Loucy (cell line): ENCODE data around the gene MIS18BP1.
A peak's percentile ranks its signal among the peaks of the same experiment; 100 is the strongest.

Source experiments
- H2AFZ ChIP-seq: fragments of 200-600 bp; sonication (generic); 2 replicates; pipeline ENCODE4 v1.6.0; 2016; ENCODE audit warnings: antibody characterized with exemption, mild to moderate bottlenecking, low read length, moderate library complexity
- H3F3A ChIP-seq: fragments of 200-600 bp; 2 replicates; pipeline ENCODE4 v1.6.0; 2016; ENCODE audit warnings: antibody characterized with exemption, low read depth, mild to moderate bottlenecking
- H3K27me3 ChIP-seq: fragments of 200-600 bp; sonication (generic); 2 replicates; pipeline ENCODE4 v1.6.1; 2014; ENCODE audit warnings: low read length, mild to moderate bottlenecking; ENCODE audit not compliant: insufficient read depth, poor library complexity, severe bottlenecking
- H3K36me3 ChIP-seq: fragments of 200-600 bp; sonication (generic); 2 replicates; pipeline ENCODE4 v1.6.1; 2016; ENCODE audit warnings: low read length; ENCODE audit not compliant: insufficient read depth
- H3K4me1 ChIP-seq: fragments of 200-600 bp; sonication (generic); 2 replicates; pipeline ENCODE4 v1.5.1; 2014; ENCODE audit warnings: low read length, mild to moderate bottlenecking; ENCODE audit not compliant: insufficient read depth, poor library complexity, severe bottlenecking
- H3K4me2 ChIP-seq: fragments of 200-600 bp; sonication (generic); 2 replicates; pipeline ENCODE4 v1.6.0; 2014; ENCODE audit warnings: antibody characterized with exemption, low read length, low read depth, mild to moderate bottlenecking; ENCODE audit not compliant: poor library complexity, severe bottlenecking
- H3K4me3 ChIP-seq: fragments of 200-600 bp; sonication (generic); 2 replicates; pipeline ENCODE4 v1.5.1; 2014; ENCODE audit warnings: low read length, mild to moderate bottlenecking, mixed read lengths; ENCODE audit not compliant: poor library complexity, severe bottlenecking
- H3K79me2 ChIP-seq: fragments of 200-600 bp; sonication (generic); 2 replicates; pipeline ENCODE4 v1.6.1; 2014; ENCODE audit warnings: low read length; ENCODE audit not compliant: insufficient read depth
- H3K9ac ChIP-seq: fragments of 200-600 bp; sonication (generic); 2 replicates; pipeline ENCODE4 v1.6.0; 2014; ENCODE audit warnings: mild to moderate bottlenecking, low read depth, low read length, moderate library complexity; ENCODE audit not compliant: poor library complexity, severe bottlenecking
- H3K9me2 ChIP-seq: fragments of 200-600 bp; sonication (generic); replicated peaks from 2 replicates; pipeline ENCODE4 v1.6.1; 2016; ENCODE audit warnings: low read depth, low read length, mixed read lengths
- H3K9me3 ChIP-seq: fragments of 200-600 bp; sonication (generic); 2 replicates; pipeline ENCODE4 v1.6.1; 2014; ENCODE audit warnings: mild to moderate bottlenecking, antibody characterized with exemption, low read length, low read depth; ENCODE audit not compliant: insufficient read depth
- H4K20me1 ChIP-seq: fragments of 200-600 bp; sonication (generic); 2 replicates; pipeline ENCODE4 v1.6.0; 2014; ENCODE audit warnings: antibody characterized with exemption, low read length, mild to moderate bottlenecking; ENCODE audit not compliant: insufficient read depth, poor library complexity, severe bottlenecking
- EZH2phosphoT487 ChIP-seq: fragments of 200-600 bp; IDR thresholded peaks from 2 replicates; pipeline ENCODE4 v1.6.1; 2018; ENCODE audit warnings: antibody characterized with exemption, mild to moderate bottlenecking, moderate library complexity, borderline replicate concordance
- TF ChIP-seq, protein P1 (sequence below): fragments of 200-600 bp; sonication (generic); conservative IDR thresholded peaks from 2 replicates; pipeline ENCODE4 v1.5.1; 2014; ENCODE audit warnings: mild to moderate bottlenecking, antibody characterized with exemption, low read length

Gene MIS18BP1

DNA sequence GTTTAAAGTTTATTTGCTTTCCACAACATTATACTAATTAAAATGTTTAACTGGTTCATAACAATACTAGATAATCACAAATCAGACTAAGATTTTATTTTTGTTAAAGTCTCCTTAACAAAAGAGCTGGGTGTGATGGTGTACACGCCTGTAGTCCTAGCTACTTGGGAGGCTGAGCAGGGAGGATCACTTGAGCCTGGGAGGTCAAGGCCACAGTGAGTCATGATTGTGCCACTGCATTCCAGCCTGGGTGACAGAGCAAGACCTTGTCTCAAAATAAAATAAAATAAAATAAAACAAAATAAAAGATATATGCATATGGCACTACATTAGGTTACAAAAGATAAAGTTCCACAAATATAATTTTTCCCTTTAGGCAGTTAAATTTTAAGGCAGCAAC, 5.6 kb downstream of the MIS18BP1 start:
- Histone ChIP-seq H3K4me3 (peak overlapping the region; percentile 82), H3K9me2 (no peaks in the 10 kb centered on the region), H3F3A (no peaks in the 10 kb centered on the region), H3K9me3 (no peaks in the 10 kb centered on the region), H3K36me3 (no peaks in the 10 kb centered on the region), H3K79me2 (peaks cover 99% of the 10 kb centered on the region), H3K9ac (no peak overlapping the region), H3K27me3 (no peaks in the 10 kb centered on the region), H3K4me1 (peaks cover 64% of the 10 kb centered on the region), H3K4me2 (peak overlapping the region; percentile 90), H4K20me1 (peaks cover 75% of the 10 kb centered on the region), H2AFZ (no peak overlapping the region)
- no peak for TF ChIP-seq EZH2phosphoT487
- TF ChIP-seq, protein P1, sequence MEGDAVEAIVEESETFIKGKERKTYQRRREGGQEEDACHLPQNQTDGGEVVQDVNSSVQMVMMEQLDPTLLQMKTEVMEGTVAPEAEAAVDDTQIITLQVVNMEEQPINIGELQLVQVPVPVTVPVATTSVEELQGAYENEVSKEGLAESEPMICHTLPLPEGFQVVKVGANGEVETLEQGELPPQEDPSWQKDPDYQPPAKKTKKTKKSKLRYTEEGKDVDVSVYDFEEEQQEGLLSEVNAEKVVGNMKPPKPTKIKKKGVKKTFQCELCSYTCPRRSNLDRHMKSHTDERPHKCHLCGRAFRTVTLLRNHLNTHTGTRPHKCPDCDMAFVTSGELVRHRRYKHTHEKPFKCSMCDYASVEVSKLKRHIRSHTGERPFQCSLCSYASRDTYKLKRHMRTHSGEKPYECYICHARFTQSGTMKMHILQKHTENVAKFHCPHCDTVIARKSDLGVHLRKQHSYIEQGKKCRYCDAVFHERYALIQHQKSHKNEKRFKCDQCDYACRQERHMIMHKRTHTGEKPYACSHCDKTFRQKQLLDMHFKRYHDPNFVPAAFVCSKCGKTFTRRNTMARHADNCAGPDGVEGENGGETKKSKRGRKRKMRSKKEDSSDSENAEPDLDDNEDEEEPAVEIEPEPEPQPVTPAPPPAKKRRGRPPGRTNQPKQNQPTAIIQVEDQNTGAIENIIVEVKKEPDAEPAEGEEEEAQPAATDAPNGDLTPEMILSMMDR = no peak

DNA sequence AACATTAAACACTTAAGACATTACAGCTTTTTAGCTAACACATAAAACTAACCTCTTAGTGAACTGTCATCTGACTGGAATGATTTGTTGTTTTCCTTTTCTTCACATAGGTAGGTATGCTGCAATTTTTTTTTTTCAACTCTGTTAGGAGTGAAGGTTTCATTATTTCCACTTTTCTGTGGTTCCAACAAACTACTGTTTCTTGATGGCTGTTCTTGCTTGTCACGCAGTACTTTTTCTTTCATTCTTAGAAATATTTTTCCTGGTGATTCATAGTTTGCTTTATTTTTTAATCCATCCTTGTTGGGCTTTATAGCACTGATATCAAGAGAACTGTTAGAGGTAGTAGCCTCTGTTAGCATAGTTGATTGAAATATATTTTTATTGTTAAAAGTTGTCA, 6.3 kb downstream of the MIS18BP1 start:
- H3K4me1 ChIP-seq = peaks cover 62% of the 10 kb centered on the region

DNA sequence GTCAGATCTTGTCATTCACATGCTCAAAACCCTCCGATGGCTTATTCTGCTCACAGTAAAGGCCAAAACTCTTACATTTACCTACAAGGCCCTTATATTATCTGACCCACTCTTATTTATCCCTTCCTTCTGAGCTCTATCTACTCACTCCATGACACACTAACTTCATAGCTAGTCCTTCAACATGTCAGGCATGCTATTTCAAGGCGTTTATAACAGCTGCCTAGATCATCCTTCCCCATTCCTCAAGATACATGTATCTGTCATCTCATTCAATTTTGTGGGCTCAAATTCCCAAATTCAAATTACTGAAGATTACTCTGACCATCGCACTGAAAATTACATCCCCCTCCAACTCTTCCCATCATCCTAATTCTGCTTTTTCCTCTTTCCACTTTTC, 6.9 kb downstream of the MIS18BP1 start:
- no peaks in the 10 kb centered on the region for H3K9me3 ChIP-seq
- TF ChIP-seq, protein P1 = no peak
- no peak for TF ChIP-seq EZH2phosphoT487
- H3K4me2 ChIP-seq = peak overlapping the region; percentile 90
- peaks cover 99% of the 10 kb centered on the region for H3K79me2 ChIP-seq
- H3K27me3 ChIP-seq = no peaks in the 10 kb centered on the region
- H4K20me1 ChIP-seq = peaks cover 79% of the 10 kb centered on the region
- no peaks in the 10 kb centered on the region for H3K9me2 ChIP-seq
- no peaks in the 10 kb centered on the region for H3F3A ChIP-seq
- peak overlapping the region; percentile 60 for H3K4me3 ChIP-seq
- peaks cover 57% of the 10 kb centered on the region for H3K4me1 ChIP-seq
- H2AFZ ChIP-seq = no peak overlapping the region
- H3K9ac ChIP-seq = peak overlapping the region; percentile 48
- H3K36me3 ChIP-seq = peaks cover 8% of the 10 kb centered on the region

More for the DNA sequence above, 6.3 kb downstream of the MIS18BP1 start:
- Histone ChIP-seq H3K27me3 (no peaks in the 10 kb centered on the region), H3K4me2 (peak overlapping the region; percentile 90), H3K9me2 (no peaks in the 10 kb centered on the region), H3K4me3 (peak overlapping the region; percentile 60), H3F3A (no peaks in the 10 kb centered on the region), H2AFZ (no peak overlapping the region), H3K79me2 (peaks cover 99% of the 10 kb centered on the region), H3K9ac (peak overlapping the region; percentile 48), H3K9me3 (no peaks in the 10 kb centered on the region), H3K36me3 (peaks cover 5% of the 10 kb centered on the region), H4K20me1 (peaks cover 80% of the 10 kb centered on the region)
- TF ChIP-seq EZH2phosphoT487 = no peak
- TF ChIP-seq, protein P1 = no peak
